SK-N-SH (cell line): Measurements from ENCODE around the gene IQSEC1. TPM values are rescaled to one million over a fixed set of nuclear protein-coding genes. Genes with fewer than 3 reads are reported as not detected.

ENCODE experiments used
- CTCF ChIA-PET: fragments of 300-600, 350-600 bp; formaldehyde crosslinking; extraction: SDS; loops from one replicate; lab custom pipeline; 2021; lab: Yijun Ruan, JAX
- POLR2A ChIA-PET: fragments of 350-600 bp; sonication (Branson Sonifier 250); formaldehyde crosslinking; extraction: SDS; loops from one replicate; lab custom pipeline; 2020; ENCODE audit warnings: antibody characterized with exemption, inconsistent platforms; lab: Yijun Ruan, JAX
- DNase-seq: peaks from one replicate; pipeline ENCODE4 v3.0.0; 2012
- H2AFZ ChIP-seq: fragments of 200-600 bp; sonication (generic); 2 replicates; pipeline ENCODE4 v1.8.1; 2016; ENCODE audit warnings: antibody characterized with exemption, mild to moderate bottlenecking, low read depth
- H3F3A ChIP-seq: fragments of 200-600 bp; sonication (generic); replicated peaks from 2 replicates; pipeline ENCODE3; 2016; ENCODE audit warnings: antibody characterized with exemption, mild to moderate bottlenecking; ENCODE audit not compliant: insufficient read depth
- H3K27ac ChIP-seq, 2 experiments: fragments of 200-500 bp in 1 of 2; fragments of 200-600 bp in 1 of 2; sonication (Bioruptor generic) in 1 of 2; sonication (generic), shearing (Covaris generic) in 1 of 2; 2 replicates each; pipeline versions ENCODE4 v1.5.1 to v1.6.1; 2014 to 2016; ENCODE audit warnings: low read depth in 2 of 2, inconsistent platforms in 1 of 2, low read length in 1 of 2, mild to moderate bottlenecking in 1 of 2, mixed read lengths in 1 of 2
- H3K27me3 ChIP-seq: fragments of 200-600 bp; sonication (generic), shearing (Covaris generic); 2 replicates; pipeline ENCODE4 v1.6.1; 2016; ENCODE audit warnings: mixed run types; ENCODE audit not compliant: insufficient read depth
- H3K36me3 ChIP-seq, 2 experiments: fragments of 200-500 bp in 1 of 2; fragments of 200-600 bp in 1 of 2; sonication (Bioruptor generic) in 1 of 2; sonication (generic) in 1 of 2; replicated peaks in 1 of 2; 2 replicates each; pipeline versions ENCODE3 to v1.5.1; 2014 to 2016; ENCODE audit warnings: low read length in 1 of 2, mild to moderate bottlenecking in 1 of 2; ENCODE audit not compliant: insufficient read depth in 2 of 2, control insufficient read depth in 1 of 2
- H3K4me1 ChIP-seq, 2 experiments: fragments of 200-500 bp in 1 of 2; fragments of 200-600 bp in 1 of 2; sonication (Bioruptor generic) in 1 of 2; sonication (generic), shearing (Covaris generic) in 1 of 2; 2 replicates each; pipeline versions ENCODE4 v1.5.1 to v1.6.1; 2014 to 2016; ENCODE audit warnings: low read depth in 1 of 2, low read length in 1 of 2, mixed run types in 1 of 2; ENCODE audit not compliant: insufficient read depth in 2 of 2, control insufficient read depth in 1 of 2
- H3K4me2 ChIP-seq: fragments of 200-600 bp; sonication (generic), shearing (Covaris generic); 2 replicates; pipeline ENCODE4 v1.6.1; 2017; ENCODE audit warnings: mixed run types
- H3K4me3 ChIP-seq, 2 experiments: fragments of 200-500 bp in 1 of 2; fragments of 200-600 bp in 1 of 2; sonication (Bioruptor generic) in 1 of 2; sonication (generic), shearing (Covaris generic) in 1 of 2; 2 replicates each; pipeline versions ENCODE4 v1.5.1 to v1.8.1; 2014 to 2016; ENCODE audit warnings: low read depth in 2 of 2, inconsistent platforms in 1 of 2, low read length in 1 of 2, mild to moderate bottlenecking in 1 of 2, mixed read lengths in 1 of 2, moderate library complexity in 1 of 2
- H3K79me2 ChIP-seq: fragments of 200-600 bp; sonication (generic); 2 replicates; pipeline ENCODE4 v1.8.1; 2017; ENCODE audit warnings: mild to moderate bottlenecking; ENCODE audit not compliant: insufficient read depth
- H3K9ac ChIP-seq: fragments of 200-600 bp; sonication (generic); 2 replicates; pipeline ENCODE4 v1.6.1; 2017; ENCODE audit warnings: mixed run types
- H3K9me2 ChIP-seq: fragments of 200-600 bp; sonication (generic); 2 replicates; pipeline ENCODE4 v1.6.1; 2017; ENCODE audit warnings: mixed run types
- H3K9me3 ChIP-seq: fragments of 200-600 bp; sonication (generic); 2 replicates; pipeline ENCODE4 v1.6.1; 2017; ENCODE audit warnings: mixed run types, mild to moderate bottlenecking, moderate library complexity
- H4K20me1 ChIP-seq: fragments of 200-600 bp; sonication (generic); 2 replicates; pipeline ENCODE4 v1.6.1; 2017; ENCODE audit warnings: mild to moderate bottlenecking, mixed run types; ENCODE audit not compliant: insufficient read depth
- CHD2 ChIP-seq: fragments of 150-350 bp; IDR thresholded peaks from 2 replicates; pipeline ENCODE4 v1.6.1; 2018; ENCODE audit warnings: low read length; ENCODE audit not compliant: partially characterized antibody
- EZH2phosphoT487 ChIP-seq: fragments of 200-600 bp; sonication (generic); IDR thresholded peaks from 2 replicates; pipeline ENCODE4 v1.6.1; 2017; ENCODE audit warnings: low read depth, mixed run types, mild to moderate bottlenecking, antibody characterized with exemption, moderate library complexity, borderline replicate concordance
- FOXM1 ChIP-seq: IDR thresholded peaks from 2 replicates; pipeline ENCODE4 v1.4.0; 2012; ENCODE audit warnings: low read depth, mild to moderate bottlenecking
- GABPA ChIP-seq: IDR thresholded peaks from 2 replicates; pipeline ENCODE4 v1.4.0; 2012; ENCODE audit warnings: low read depth, mild to moderate bottlenecking
- JUND ChIP-seq: IDR thresholded peaks from 2 replicates; pipeline ENCODE4 v1.4.0; 2012
- MXI1 ChIP-seq: IDR thresholded peaks from 2 replicates; pipeline ENCODE4 v1.6.1; 2012; ENCODE audit warnings: mild to moderate bottlenecking, low read depth, low read length, improper control_type of control experiment
- NFIC ChIP-seq: IDR thresholded peaks from 2 replicates; pipeline ENCODE4 v1.4.0; 2012; ENCODE audit warnings: borderline replicate concordance
- NRF1 ChIP-seq: IDR thresholded peaks from 2 replicates; pipeline ENCODE4 v1.6.1; 2012; ENCODE audit warnings: low read depth, mild to moderate bottlenecking, low read length
- RAD21 ChIP-seq: IDR thresholded peaks from 2 replicates; pipeline ENCODE4 v1.6.1; 2012; ENCODE audit warnings: mild to moderate bottlenecking, low read length
- RCOR1 ChIP-seq: fragments of 150-350 bp; IDR thresholded peaks from 2 replicates; pipeline ENCODE4 v1.6.1; 2017; ENCODE audit warnings: antibody characterized with exemption, low read length
- RXRA ChIP-seq: IDR thresholded peaks from 2 replicates; pipeline ENCODE4 v1.4.0; 2012; ENCODE audit warnings: low read depth, mild to moderate bottlenecking, borderline replicate concordance
- TAF1 ChIP-seq: IDR thresholded peaks from 2 replicates; pipeline ENCODE4 v1.6.1; 2012; ENCODE audit warnings: low read depth, mild to moderate bottlenecking, low read length, moderate library complexity, borderline replicate concordance
- TCF12 ChIP-seq: IDR thresholded peaks from 2 replicates; pipeline ENCODE4 v1.4.0; 2012
- TEAD4 ChIP-seq: IDR thresholded peaks from 2 replicates; pipeline ENCODE4 v1.4.0; 2012; ENCODE audit warnings: mild to moderate bottlenecking, borderline replicate concordance; ENCODE audit not compliant: insufficient read depth
- USF2 ChIP-seq: fragments of 150-350 bp; IDR thresholded peaks from 2 replicates; pipeline ENCODE4 v1.6.1; 2017; ENCODE audit warnings: antibody characterized with exemption, low read length, low read depth, borderline replicate concordance
- ZBTB33 ChIP-seq: IDR thresholded peaks from 2 replicates; pipeline ENCODE4 v1.4.0; 2012; ENCODE audit warnings: low read depth, borderline replicate concordance
- WGBS: methylation state at CpG from one replicate; pipeline ENCODE4 v1.1.6; 2017; ENCODE audit warnings: low lambda C conversion rate; 5-methylcytosine and 5-hydroxymethylcytosine counted together
- polyA plus RNA-seq, 3 experiments: library from polyadenylated mRNA; depleted of rRNA; stranded (reverse); fragments of >200 nt; gene quantifications; 2 replicates each; pipeline ENCODE4 v1.2.3, GENCODE V29; 2012
- TF ChIP-seq, protein P1 (sequence below): fragments of 200-600 bp; sonication (generic); IDR thresholded peaks from 2 replicates; pipeline ENCODE4 v1.6.1; 2017; ENCODE audit warnings: antibody characterized with exemption, mild to moderate bottlenecking, moderate library complexity
- TF ChIP-seq, protein P2 (sequence below): IDR thresholded peaks from 2 replicates; pipeline ENCODE4 v1.4.0; 2012; ENCODE audit warnings: low read depth, borderline replicate concordance
- TF ChIP-seq, protein P3 (sequence below): IDR thresholded peaks from 2 replicates; pipeline ENCODE4 v1.4.0; 2012; ENCODE audit warnings: low read depth

Gene IQSEC1
- polyA plus RNA-seq, 1 of the 3 experiments (the other 2 are of a cell fraction): 6.2 TPM

DNA sequence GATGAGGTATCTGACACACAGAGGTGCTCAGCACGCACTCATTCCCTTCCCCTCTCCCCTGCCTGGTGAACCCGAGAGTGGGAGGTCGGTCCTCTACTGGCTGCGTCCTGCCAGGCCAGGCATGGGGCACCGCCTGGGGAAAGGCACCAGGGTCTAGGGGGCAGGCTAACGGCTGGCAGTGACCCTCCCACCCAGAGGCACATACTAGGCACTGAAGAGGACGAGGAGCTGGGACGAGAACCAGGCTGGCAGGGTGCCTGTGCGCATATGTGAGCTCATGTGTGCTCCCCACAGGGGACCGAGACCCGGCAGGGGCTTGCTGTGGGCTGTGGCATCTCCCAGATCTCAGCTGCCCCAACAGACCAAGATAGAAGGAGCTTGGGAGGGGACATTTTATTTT lies 86.7 kb downstream of the IQSEC1 start:
- POLR2A ChIA-PET: no interaction called here
- Histone ChIP-seq H3K27ac (peak overlapping the region in 1 of 2 experiments; percentile 22; a peak in 1 of 4 replicates), H3K9me3 (no peaks in the 10 kb centered on the region), H3K36me3 (no peaks in the 10 kb centered on the region), H4K20me1 (no peaks in the 10 kb centered on the region), H3K4me3 (no peak overlapping the region), H3K27me3 (no peaks in the 10 kb centered on the region), H2AFZ (no peak overlapping the region), H3K4me1 (peaks cover 4 to 28% of the 10 kb centered on the region in 2 experiments; a peak in 1 of 4 replicates), H3K9ac (no peak overlapping the region), H3K79me2 (no peaks in the 10 kb centered on the region), H3K9me2 (no peaks in the 10 kb centered on the region), H3K4me2 (no peak overlapping the region), H3F3A (peaks cover 7% of the 10 kb centered on the region)
- CTCF ChIA-PET: interaction anchor here (0.9 to 3.4 kb wide), 5 partner anchors 9 to 118 kb away, joined by 3 to 26 read pairs (median 4); no protein-coding TSS in a partner anchor
- TF ChIP-seq CHD2 (no peak), RCOR1 (no peak), MXI1 (no peak), NRF1 (no peak), TEAD4 (no peak), TCF12 (no peak), RAD21 (no peak), FOXM1 (no peak), EZH2phosphoT487 (no peak), USF2 (no peak), NFIC (no peak), RXRA (no peak), ZBTB33 (no peak), GABPA (no peak), TAF1 (no peak), JUND (no peak)
- TF ChIP-seq, protein P1, sequence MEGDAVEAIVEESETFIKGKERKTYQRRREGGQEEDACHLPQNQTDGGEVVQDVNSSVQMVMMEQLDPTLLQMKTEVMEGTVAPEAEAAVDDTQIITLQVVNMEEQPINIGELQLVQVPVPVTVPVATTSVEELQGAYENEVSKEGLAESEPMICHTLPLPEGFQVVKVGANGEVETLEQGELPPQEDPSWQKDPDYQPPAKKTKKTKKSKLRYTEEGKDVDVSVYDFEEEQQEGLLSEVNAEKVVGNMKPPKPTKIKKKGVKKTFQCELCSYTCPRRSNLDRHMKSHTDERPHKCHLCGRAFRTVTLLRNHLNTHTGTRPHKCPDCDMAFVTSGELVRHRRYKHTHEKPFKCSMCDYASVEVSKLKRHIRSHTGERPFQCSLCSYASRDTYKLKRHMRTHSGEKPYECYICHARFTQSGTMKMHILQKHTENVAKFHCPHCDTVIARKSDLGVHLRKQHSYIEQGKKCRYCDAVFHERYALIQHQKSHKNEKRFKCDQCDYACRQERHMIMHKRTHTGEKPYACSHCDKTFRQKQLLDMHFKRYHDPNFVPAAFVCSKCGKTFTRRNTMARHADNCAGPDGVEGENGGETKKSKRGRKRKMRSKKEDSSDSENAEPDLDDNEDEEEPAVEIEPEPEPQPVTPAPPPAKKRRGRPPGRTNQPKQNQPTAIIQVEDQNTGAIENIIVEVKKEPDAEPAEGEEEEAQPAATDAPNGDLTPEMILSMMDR: no peak
- TF ChIP-seq, protein P2, sequence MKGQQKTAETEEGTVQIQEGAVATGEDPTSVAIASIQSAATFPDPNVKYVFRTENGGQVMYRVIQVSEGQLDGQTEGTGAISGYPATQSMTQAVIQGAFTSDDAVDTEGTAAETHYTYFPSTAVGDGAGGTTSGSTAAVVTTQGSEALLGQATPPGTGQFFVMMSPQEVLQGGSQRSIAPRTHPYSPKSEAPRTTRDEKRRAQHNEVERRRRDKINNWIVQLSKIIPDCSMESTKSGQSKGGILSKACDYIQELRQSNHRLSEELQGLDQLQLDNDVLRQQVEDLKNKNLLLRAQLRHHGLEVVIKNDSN: no peak
- TF ChIP-seq, protein P3, sequence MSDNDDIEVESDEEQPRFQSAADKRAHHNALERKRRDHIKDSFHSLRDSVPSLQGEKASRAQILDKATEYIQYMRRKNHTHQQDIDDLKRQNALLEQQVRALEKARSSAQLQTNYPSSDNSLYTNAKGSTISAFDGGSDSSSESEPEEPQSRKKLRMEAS: no peak
- DNase-seq: no peak
- 91% methylated on average over 3 of the region's 11 CpGs for WGBS
